Measurements from ENCODE around the gene MYO3B. TPM values are rescaled to one million over a fixed set of nuclear protein-coding genes. Genes with fewer than 3 reads are reported as not detected.

The MYO3B gene
- total and polyA plus RNA-seq, 2 of the 8 experiments (the other 6 are each of a cell fraction or from before 2014, with no cell fraction given), result 0.17 to 0.19 TPM

DNA sequence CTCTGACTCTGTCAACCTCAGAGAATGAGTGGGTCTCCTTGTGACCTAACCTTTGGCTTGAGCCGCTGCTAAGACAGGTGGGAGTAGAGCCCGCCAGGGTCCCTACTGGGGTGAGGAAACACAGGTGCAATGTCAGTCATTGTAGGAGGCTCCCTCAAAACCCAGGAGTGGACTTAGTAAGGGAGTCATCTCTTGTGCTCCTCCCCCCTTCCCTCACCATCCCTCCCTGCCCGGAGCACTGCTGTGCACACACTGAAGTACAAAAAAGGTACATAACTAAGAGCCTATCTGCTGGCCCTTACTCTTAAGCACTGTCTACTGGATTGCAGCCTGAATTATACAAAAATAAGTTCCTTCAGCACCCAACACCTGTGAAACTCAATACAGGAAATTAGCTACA, 77.2 kb downstream of the MYO3B start:
- Histone ChIP-seq H3K79me1 (ENCODE audit: low read depth, low read length) (no peaks in the 10 kb centered on the region), H3K4me1 (replicated peaks in 1 of 4; ENCODE audit: control insufficient read depth in 3 of 4, insufficient read depth in 4 of 4, low read length in 3 of 4) (no peaks in the 10 kb centered on the region; a peak in 1 of 7 replicates), H3K9ac (replicated peaks in 1 of 4; ENCODE audit: extremely low read depth in 1 of 4, low read depth in 3 of 4, low read length in 3 of 4) (no peak overlapping the region), H2BK20ac (ENCODE audit: low read length) (no peak overlapping the region), H3K27me3 (replicated peaks in 1 of 4; ENCODE audit: control insufficient read depth in 3 of 4, extremely low read depth in 1 of 4, insufficient read depth in 3 of 4, low read length in 3 of 4) (no peaks in the 10 kb centered on the region), H3K9me3 (ENCODE audit: insufficient read depth in 2 of 2, low read depth in 1 of 2, low read length in 1 of 2) (no peaks in the 10 kb centered on the region), H3K56ac (replicated peaks; ENCODE audit: insufficient read length, low read depth, low read length) (no peak overlapping the region), H2AK5ac (ENCODE audit: low read depth, low read length) (no peak overlapping the region), H2AFZ (ENCODE audit: low read length) (no peak overlapping the region), H3K27ac (ENCODE audit: low read depth, low read length) (no peak overlapping the region), H4K8ac (ENCODE audit: extremely low read depth, insufficient read depth, low read length) (no peak overlapping the region), H3K18ac (ENCODE audit: extremely low read depth, low read length) (no peak overlapping the region), H3K23me2 (ENCODE audit: low read depth, low read length) (no peaks in the 10 kb centered on the region), H3K36me3 (ENCODE audit: control insufficient read depth in 2 of 4, insufficient read depth in 4 of 4, low read length in 3 of 4) (no peaks in the 10 kb centered on the region), H3K4me2 (ENCODE audit: insufficient read depth in 1 of 2, low read depth in 2 of 2, low read length in 2 of 2) (no peak overlapping the region), H3K79me2 (ENCODE audit: control insufficient read depth in 1 of 2, insufficient read depth in 2 of 2, low read length in 2 of 2) (no peaks in the 10 kb centered on the region), H2BK15ac (ENCODE audit: low read length) (no peak overlapping the region), H3K4me3 (ENCODE audit: extremely low read depth in 1 of 4, insufficient read depth in 2 of 4, low read depth in 3 of 4, low read length in 4 of 4) (no peak overlapping the region), H3K14ac (ENCODE audit: insufficient read length) (no peak overlapping the region), H4K20me1 (replicated peaks in 1 of 2; ENCODE audit: control insufficient read depth in 1 of 2, insufficient read depth in 2 of 2, low read length in 2 of 2) (no peaks in the 10 kb centered on the region), H2BK12ac (ENCODE audit: low read depth, low read length) (no peak overlapping the region), H4K5ac (ENCODE audit: insufficient read length, low read depth, low read length) (no peak overlapping the region), H3K23ac (ENCODE audit: insufficient read length) (no peak overlapping the region), H4K91ac (replicated peaks; ENCODE audit: insufficient read length, low read length) (no peak overlapping the region), H3K4ac (replicated peaks; ENCODE audit: insufficient read length, low read depth, low read length) (no peak overlapping the region), H2BK5ac (ENCODE audit: low read depth, low read length) (no peak overlapping the region; the same call in 1 of the 2 replicates), H2BK120ac (replicated peaks; ENCODE audit: low read depth, low read length) (no peak overlapping the region)
- no peak for FAIRE-seq
- DNase-seq (ENCODE audit: low read depth in 1 of 2, low spot score in 2 of 2), result no peak
- ChIA-PET CTCF (ENCODE audit: partially characterized antibody) (interaction anchor here (1.0 kb wide), 2 partner anchors 9 to 18 kb away, joined by 3 read pairs; no protein-coding TSS in a partner anchor), POLR2A (ENCODE audit: partially characterized antibody) (no interaction called here)
- WGBS, 2 experiments (ENCODE audit: extremely low coverage in 1 of 2, insufficient coverage in 1 of 2, insufficient read length in 1 of 2, insufficient replicate concordance in 2 of 2, low coverage in 1 of 2, low lambda C conversion rate in 2 of 2, missing lambda C conversion rate in 1 of 2), result 83% methylated on average over 3 of the region's 3 CpGs; no CpG with 5 or more reads in 1 of the 2 experiments
- TF ChIP-seq RNF2 (IDR thresholded peaks at IDR 0.05; ENCODE audit: borderline replicate concordance, low read depth, low read length, missing control alignments, poor library complexity, severe bottlenecking), result no peak
